Adrenal gland (tissue), 5 donors: ENCODE measurements around the gene SCGB1A1.

Source experiments
- POLR2A ChIP-seq, 2 donors: fragments of 450-650 bp; IDR thresholded peaks; one replicate each; pipeline ENCODE4 v1.6.1; 2017; ENCODE audit warnings: antibody characterized with exemption in 2 of 2, mild to moderate bottlenecking in 2 of 2, moderate library complexity in 1 of 2
- TF ChIP-seq, protein P1 (sequence below), 6 experiments: fragments of 450-650 bp in 4 of 6; fragments of 200-600 bp in 2 of 6; sonication (generic) in 1 of 6; IDR thresholded peaks; 1 replicate in 5 of 6; 2 replicates in 1 of 6; pipeline versions ENCODE4 v1.5.1 to v1.8.0; 2016 to 2021; ENCODE audit warnings: antibody characterized with exemption in 6 of 6, mild to moderate bottlenecking in 2 of 6, moderate library complexity in 1 of 6
- donor health status: DM: no; HTN: no; CAD: no.

DNA sequence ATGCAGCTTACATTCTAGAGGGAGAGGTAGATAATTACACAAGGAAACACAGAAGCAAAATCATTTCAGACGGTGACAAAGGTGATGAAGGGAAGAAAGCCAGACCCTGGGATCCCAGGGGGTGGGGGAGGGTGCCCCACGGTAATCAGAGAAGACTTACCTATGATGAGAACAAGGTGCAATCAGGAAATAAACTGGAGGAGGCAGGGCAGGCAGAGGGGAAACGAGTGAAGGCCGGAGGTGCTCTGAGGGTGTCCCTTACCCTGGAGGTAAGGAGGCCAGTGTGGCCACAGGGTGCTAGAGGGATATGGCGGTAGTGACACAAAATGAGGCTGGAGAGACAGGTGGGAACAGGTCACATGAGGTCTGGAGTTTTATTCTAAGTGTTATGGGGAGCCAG is 13.9 kb upstream of the SCGB1A1 start:
- TF ChIP-seq, protein P1, sequence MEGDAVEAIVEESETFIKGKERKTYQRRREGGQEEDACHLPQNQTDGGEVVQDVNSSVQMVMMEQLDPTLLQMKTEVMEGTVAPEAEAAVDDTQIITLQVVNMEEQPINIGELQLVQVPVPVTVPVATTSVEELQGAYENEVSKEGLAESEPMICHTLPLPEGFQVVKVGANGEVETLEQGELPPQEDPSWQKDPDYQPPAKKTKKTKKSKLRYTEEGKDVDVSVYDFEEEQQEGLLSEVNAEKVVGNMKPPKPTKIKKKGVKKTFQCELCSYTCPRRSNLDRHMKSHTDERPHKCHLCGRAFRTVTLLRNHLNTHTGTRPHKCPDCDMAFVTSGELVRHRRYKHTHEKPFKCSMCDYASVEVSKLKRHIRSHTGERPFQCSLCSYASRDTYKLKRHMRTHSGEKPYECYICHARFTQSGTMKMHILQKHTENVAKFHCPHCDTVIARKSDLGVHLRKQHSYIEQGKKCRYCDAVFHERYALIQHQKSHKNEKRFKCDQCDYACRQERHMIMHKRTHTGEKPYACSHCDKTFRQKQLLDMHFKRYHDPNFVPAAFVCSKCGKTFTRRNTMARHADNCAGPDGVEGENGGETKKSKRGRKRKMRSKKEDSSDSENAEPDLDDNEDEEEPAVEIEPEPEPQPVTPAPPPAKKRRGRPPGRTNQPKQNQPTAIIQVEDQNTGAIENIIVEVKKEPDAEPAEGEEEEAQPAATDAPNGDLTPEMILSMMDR (IDR thresholded peaks at IDR 0.05), result no peak
- no peak for TF ChIP-seq POLR2A (IDR thresholded peaks at IDR 0.05)
